Occipital lobe (tissue), 2 donors: ENCODE measurements around the gene MGAT4C. TPM values are rescaled to one million over a fixed set of nuclear protein-coding genes. Genes with fewer than 3 reads are reported as not detected.
"Not testable (repeated sequence)": the region's sequence is repeated elsewhere in the genome, so short reads cannot be mapped to it uniquely, and the experiment has no call there.

Source experiments
- DNase-seq: peaks from one replicate; lab custom pipeline; 2025; lab: John Stamatoyannopoulos, UW
- total RNA-seq: library from RNA; depleted of rRNA; stranded (reverse); fragments of >200 nt; gene quantifications from one replicate; pipeline ENCODE4 v1.2.3, GENCODE V29; 2014

Gene MGAT4C
- total RNA-seq = 56.9 TPM

DNA sequence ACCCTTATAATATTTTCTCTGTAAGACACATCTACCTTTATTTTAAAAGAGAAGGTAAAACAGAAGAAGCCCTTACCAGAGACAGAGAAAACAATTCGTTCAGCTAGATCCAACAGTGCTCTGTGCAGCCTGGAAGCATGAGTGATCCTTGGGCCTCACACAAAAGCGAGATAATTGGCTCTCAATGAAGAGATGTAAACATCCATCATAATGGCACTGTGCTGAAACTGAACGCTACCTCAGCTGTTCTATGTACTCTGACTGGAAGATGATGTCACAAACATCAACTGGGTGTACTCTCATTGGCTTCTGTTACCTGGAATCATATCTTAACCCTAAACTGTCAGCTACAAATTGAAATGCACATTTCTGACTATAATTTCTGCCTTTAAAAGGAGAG lies at the start of gene MGAT4C:
Gene MGAT4C, minus strand, starts transcription at position 229 of the 400 bp plus-strand sequence.
- DNase-seq = no peak

DNA sequence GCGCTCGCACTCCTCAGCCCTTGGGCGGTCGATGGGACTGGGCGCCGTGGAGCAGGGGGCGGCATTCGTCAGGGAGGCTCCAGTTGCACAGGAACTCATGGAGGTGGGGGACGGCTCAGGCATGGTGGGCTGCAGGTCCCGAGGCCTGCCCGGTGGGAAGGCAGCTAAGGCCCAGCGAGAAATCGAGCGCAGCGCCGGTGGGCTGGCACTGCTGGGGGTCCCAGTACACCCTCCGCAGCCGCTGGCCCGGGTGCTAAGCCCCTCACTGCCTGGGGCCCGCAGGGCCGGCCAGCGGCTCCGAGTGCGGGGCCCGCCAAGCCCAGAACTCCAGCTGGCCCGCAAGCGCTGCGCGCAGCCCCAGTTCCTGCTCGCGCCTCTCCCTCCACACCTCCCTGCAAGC lies 40.2 kb upstream of the MGAT4C start:
- not testable (repeated sequence) for DNase-seq

DNA sequence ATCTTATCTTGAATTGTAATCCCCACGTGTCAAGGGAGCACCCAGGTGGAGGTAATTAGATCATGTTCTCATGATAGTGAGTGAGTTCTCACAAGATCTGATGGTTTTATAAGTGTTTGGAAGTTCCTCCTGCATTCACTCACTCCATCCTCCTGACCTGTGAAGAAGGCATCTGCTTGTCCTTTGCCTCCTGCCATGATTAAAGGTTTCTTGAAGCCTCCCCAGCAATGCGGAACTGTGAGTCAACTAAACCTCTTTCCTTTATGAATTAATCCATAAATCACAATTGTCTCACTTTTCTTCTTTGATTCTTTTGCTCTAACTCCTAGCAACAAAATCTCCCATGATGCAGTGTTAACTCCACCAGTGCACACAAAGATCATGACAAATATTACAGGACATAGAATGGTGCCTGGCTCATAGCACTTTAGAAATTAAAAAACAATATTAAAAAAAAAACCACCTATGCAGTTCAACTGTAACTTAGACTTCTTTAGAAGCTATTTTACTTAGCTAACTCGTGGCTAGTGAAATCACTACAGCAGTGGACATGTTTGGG lies 37.6 kb upstream of the MGAT4C start:
- DNase-seq = no peak

DNA sequence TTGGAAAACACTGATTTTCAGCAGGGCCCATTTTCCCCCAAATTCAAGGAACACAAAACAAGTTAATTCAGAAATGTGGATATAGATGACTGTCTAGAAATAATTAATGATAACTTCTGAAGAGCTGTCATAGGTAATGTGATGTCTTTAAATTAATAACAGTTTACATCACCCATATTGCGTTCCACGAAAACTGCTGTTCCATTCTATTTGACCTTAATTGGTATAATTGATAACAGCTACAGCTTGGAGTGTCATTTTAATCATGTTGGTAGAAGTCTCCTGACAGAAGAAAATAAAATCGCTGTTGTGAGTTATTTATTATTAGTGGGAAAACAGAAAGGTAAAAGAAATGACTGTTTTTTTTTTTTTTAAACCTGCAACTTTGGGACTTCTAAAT lies 36.3 kb upstream of the MGAT4C start:
- no peak for DNase-seq

DNA sequence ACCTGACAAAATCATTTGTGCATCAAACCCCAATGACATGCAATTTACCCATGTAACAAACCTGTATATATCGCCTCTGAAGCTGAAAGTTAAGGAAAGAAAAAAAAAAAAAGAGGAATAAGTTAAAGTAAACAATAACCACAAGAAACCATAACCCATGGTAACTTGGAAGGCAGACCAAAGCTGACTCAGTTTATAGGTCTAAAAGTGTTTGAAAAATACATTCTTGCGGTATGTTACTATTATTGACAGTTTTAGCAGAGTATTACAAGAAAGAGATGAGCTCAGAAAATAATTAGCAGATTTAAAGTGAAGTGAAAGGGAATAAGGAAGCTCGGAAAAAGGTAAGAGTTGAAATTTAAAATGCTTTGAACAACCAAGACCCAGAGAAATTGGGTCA lies 34.4 kb upstream of the MGAT4C start:
- DNase-seq = no peak

DNA sequence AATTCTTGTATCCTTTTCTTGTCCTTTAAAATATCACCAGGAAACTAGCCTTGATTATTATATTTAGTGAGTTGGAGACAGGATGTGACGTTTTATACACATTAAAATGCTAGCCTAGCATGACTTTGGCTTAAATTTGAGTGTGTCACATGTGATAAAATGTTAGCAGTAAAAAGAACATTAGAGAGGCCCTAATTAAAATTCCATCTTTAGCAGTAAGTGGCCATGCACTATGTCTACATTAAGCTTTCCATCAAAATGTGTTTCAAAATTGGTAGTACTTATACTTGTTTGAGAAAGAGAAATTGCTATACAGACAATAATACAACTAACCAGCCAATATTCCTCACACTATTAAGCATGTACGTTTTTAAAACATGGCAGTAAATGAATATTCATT lies 29.9 kb upstream of the MGAT4C start:
- DNase-seq = no peak

DNA sequence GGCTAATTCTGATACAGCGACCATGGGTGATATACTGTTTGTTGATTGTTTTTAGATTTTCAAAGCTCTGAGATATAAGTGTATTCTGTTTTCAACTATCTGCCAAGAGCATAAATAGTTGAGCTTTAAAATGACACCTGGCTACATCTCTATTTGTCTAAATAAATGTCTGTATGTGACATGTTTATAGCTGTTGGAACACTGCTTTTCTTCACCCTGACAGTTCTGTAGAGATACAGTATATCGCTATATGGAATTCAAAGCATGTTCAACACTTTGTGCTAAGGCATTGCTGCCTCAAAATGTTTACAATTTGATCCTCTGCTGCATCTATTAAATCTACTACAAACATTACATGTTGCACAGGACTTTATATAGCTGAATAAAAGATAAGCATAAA lies 27.4 kb upstream of the MGAT4C start:
- DNase-seq = no peak

DNA sequence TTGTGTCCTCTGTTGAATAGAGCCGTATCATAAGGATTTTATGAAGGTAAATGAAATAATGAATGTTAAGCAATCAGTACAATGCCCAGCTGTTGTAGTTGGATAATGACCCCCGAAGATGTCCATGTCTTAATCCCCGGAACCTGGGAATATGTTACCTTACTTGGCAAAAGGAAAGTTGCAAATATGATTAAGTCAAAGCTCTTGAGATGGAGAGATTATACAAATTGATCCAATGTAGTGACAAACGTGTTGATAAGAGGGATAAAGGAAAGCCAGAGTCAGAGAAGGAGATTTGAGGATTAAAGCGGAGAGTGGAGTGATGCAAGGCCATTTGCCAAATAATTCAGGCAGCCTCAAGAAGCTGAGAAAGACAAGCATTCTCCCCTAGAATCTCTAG lies 19.2 kb upstream of the MGAT4C start:
- DNase-seq = no peak

DNA sequence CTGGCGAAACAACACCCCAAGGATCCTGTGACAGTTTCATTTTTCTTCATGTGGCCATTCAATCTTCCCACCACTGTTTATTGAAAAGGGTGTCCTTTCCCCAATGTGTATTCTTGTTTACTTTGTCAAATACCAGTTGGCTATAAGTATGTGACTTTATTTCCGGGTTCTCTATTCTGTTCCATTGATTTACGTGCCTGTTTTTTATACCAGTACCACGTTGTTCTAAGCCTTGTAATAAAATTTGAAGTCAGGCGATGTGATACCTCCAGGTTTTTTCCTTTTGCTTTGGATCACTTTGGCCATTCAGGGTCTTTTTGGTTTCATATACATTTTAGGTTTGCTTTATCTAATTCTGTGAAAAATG lies 9.1 kb upstream of the MGAT4C start:
- DNase-seq = no peak

DNA sequence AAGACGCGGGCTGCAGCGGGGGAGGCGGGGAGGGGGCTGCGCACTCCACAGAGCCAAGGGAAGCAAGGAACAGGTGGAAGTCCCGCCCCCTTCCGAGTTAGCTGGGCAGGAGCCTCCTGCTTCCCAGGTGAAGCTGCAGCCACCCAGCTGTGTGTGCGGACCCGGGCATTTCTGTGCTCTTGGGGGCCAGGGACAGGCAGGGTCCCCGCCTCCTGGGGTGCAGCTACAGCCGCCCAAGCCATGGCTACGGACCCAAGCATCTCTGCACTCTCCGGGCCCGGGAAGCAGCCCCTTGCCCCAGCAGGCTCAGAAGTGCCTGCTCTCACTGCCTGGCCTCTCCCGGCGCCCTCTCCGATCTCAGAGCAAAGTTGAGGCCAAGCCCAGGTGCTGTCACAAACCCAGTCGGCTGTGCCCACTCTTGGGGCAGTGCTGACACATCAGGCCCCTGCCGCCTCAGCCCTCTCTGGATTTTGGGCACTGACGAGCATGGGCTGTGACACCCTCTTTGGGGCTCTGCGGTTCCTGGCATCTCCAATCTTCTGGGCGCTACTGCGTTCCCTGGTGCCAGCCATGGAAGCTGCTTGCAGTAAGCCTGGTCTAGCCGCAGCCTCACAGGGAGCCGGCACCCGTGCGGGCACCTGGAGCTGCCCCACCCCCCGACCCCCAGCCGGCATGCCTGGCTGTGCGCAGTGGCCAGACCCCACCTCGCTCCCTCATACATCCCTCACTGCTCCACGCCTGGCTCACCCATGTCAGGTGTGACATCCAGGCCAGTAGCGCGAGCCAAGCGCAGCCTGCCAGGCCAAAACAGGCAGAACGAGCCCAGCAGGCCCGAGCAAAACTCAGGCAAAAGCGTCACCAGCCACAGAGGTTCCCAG lies 8.5 kb upstream of the MGAT4C start:
- DNase-seq = no peak

DNA sequence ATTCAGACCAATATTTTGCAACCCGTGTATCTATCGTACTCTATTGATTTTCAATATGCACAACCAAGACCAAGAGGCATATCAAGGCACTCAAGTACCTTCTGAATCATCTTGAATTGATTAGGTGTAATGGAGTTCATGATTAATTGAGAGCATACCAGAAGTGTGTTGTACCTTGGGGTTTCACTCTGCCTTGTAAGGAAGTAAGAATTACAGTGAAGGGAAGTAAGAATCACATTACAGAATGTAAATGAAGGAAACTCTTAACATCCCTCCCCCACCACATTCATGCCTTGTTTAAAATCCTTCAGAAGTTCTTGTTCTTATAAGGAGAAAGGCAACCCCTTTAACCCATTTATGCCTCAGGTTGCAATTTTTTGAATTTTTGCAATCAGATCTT lies 5.4 kb upstream of the MGAT4C start:
- no peak for DNase-seq

DNA sequence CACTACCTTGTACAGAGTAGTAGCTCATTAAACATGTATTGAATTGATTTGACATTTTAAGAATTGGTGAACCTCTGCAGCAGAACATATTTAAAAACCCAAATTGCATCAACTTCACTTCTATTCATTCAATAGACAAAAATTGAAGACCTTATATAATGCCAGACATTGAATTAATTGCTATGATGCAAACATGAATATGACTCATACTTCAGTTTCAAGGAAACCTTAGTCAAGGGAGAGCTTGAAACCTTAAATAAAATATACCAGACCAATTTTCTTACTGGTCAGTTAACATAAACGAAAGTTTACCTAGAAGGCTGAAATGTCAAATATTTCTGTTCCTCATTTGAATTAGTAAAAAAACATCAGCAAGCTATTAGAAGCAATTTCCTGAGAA lies 5.0 kb upstream of the MGAT4C start:
- no peak for DNase-seq

DNA sequence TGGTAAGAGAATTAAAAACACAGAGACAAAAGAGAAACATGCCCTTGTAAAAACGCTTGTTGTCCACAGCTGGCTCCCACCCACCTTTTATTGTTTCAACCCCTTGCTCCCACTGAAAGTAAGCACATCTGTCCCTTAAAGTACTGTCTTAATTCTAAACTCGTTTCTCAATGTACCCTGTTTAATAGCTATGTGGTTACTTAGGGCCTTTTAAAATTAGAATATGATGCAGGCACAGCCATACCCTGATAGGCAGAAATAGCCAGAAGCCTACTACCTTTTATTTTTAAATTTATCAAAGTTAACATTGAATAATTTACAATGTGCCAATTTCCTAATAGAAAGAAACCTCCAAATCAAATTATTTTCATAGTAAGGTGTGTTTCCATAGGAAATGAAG lies 4.0 kb upstream of the MGAT4C start:
- no peak for DNase-seq

DNA sequence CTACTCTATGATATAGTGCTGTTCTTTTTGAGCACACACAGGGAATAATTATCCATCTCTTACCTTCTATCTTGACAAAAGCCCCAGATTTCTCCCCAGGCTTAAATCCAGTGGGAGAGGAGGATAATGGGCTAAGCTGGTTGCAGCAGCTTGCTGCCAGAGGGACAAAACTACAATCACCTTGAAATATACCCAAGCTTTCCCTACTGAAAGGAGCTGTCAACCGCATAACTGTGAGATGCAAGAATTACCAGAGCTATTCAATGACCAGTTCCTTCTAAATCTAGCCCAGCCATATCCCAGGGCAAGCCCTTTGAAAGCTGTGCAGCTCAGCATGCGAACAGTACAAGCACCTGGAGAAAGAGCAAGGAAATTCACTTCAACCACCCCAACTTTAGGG lies 943 bp upstream of the MGAT4C start:
- no peak for DNase-seq

DNA sequence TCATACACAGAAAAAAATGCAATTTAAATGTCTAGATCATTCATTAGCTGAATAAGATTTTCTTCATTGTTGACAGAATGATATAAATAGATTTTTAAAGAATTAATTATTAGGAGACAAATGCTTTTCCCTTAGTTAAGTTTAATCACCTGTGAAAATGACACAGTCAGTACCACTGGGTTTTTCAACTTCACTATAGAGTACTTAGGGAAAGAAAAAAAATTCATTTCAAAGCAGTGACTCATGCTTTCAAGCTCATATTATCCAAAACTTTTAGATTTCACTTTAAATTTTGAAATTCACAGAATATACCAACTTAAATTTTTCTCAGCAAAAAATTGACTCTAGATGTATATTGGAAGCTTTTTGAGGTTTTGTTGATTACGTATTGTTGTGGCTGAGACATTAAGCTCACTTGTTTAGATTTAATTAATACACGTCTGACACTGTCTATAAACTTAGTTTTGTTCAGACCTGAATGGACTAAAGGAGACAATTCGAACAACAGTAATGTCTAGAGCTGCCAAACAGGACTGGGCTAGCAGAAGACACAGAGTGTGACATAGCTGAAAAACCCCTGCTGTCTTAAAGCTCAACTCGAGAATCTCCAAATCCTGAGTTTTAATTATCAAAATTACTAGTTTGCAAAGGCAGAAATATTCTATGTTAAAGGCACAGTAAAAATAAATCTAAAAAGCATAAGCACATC lies 1.6 kb downstream of the MGAT4C start:
- no peak for DNase-seq

DNA sequence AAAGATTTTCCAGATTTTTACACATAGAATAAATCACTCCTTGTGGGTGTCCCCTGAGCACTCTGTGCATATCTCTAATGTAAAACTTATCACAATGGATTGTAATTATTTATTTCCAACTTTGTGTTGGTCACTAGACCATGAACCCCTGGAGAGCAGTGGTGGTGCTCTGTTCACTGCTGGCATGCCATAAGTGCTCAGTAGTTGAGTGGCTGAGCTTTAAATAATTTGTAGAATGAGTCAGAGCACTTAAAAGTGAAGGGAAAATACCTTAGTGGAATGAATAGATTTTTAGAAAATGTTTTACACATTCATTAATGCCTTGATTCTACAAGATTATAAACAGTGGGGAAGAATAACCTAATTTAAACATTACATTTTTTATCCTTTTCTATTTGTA lies 6.3 kb downstream of the MGAT4C start:
- DNase-seq = no peak

DNA sequence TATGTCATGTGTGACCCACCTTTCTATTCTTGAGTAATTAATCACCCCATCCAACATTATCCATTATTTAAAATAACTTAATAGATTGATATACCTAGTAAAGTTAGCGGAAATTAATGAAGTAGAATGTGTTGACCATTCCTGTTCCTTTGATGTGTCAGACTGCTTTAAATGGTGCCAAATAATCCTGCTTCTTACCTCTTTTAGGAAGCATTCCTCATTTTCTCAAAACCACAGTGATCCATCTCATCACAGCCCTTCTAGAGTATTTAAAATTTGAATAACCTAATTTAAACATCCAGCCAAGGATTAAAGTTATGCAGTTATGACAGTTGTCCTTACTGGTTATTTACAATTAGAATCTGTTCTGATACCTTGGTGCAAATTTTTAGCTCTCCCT lies 6.9 kb downstream of the MGAT4C start:
- no peak for DNase-seq

DNA sequence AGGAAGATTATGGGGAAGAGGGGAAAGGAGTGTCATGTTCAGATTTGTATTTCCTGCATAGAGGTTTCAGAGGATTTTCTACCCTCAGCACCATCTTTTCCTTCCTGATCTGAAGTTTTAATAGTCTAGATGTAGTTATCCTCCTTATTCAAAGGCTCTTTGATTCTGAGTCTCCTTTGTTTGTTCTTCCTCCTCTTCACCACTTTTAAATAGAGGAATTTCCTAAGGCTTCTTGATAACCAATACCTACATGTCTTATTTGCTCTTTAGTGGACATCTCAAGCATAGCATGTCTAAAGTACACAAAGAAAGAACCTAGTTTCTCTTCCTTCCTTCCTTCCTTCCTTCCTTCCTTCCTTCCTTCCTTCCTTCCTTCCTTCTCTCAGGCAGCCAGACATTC lies 8.3 kb downstream of the MGAT4C start:
- no peak for DNase-seq

DNA sequence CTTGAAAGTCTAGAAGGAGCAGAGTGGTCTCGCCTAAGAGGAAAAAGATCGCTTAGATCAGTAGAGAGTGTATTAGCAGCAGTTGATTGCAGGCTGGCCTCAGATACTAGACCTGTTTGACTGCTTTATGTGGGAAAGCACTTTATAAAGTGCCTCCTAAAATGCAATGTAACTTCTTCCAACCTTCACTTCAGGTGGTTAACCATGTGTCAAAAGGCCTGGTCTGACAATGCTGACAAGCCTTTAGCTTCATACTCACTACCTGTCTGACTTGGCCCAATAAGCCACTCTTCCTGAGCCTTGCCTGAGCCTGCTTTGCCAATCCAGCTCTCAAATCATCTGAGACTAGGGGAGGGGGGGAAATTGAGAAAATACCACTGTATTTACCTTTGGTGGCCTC lies 14.6 kb downstream of the MGAT4C start:
- no peak for DNase-seq

DNA sequence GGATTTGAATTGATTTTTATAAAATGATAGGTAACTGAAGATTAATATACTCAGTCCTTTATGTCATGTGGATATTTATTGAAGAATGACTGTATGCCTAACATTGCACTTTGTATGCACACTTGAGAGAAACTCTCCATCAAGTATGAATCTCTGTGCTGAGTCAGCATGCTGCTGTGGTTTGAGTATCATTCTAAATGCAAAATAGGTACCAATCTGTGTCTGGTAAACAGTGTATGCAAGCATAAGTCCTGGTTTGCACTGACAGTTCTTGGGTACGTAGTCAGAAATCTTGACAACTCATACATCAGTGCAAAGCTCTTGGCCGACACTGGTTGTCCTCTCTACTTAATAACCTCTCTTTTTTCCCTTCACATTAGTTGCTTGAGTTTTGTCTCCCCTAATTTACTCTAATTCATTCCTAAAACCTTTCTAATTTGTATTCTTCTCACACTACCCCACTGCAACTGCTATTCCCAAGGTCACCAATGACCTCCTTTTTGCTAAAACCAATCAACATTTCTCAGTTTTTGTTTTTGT lies 21.8 kb downstream of the MGAT4C start:
- no peak for DNase-seq

DNA sequence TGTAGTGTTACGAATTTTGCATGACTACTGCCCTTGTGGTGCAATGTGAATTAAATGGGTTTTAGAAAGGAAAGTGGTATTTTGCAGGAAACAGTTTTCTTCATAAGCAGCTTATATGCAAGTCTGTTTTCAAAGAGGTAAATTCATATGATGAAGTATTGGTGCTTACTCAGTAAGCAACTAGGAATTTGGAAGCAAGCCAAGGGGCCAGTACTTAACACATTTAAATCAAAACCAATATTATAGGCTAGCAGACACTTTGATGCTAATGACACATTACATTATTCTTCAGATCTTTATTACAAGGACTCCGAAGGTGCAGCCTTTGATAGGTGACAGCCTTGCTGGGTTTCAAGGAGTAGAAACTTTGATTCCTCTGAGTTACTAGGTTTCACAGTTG lies 23.1 kb downstream of the MGAT4C start:
- DNase-seq = no peak

DNA sequence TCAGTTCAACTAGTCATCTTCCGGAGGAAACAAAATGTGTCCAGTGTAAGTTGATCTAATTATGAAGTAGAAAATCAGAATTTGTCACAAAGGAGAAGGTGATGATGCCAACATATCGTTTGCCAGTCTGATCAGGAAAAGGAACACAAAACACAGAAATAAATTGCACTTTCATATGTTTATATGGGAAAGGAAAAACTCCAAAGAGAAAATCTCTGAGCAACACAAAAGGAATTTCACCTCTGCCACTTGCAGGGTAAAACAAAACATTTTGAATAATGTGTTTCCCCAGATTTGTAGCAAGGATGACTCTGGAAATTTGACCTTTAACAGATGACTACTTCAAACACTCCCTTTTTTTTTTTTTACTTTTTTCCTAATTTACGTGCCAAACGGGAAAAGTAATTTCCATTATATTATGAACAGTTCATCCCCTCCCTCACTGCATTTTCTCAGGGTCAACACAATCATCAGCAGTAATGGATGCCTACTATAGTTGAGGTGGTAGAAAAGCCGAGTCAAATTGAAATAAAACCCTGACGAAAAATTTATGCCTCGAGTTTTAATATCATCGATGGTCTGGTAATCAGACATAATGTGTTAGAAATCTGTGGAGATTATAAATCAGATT lies 25.6 kb downstream of the MGAT4C start:
- DNase-seq = no peak
